Lower lobe of right lung (tissue), 2 donors: ENCODE measurements around the gene POLDIP3. TPM values are rescaled to one million over a fixed set of nuclear protein-coding genes. Genes with fewer than 3 reads are reported as not detected.
"Not testable (repeated sequence)": the region's sequence is repeated elsewhere in the genome, so short reads cannot be mapped to it uniquely, and the experiment has no call there.

Experiments
- ATAC-seq, 2 donors: fragments of 200-7000 bp; cut with Tn5 transposase; one replicate each; pipeline ENCODE4 v1.9.1; 2020 to 2022; ENCODE audit warnings: mild to moderate bottlenecking in 2 of 2, moderate library complexity in 2 of 2
- DNase-seq: peaks from one replicate; pipeline ENCODE4 v3.0.0-alpha.2; 2020
- H3K27ac ChIP-seq: fragments of 200-600 bp; one replicate; pipeline ENCODE4 v1.8.0; 2022
- H3K27me3 ChIP-seq: fragments of 200-600 bp; one replicate; pipeline ENCODE4 v1.8.0; 2022; ENCODE audit warnings: low read depth
- H3K36me3 ChIP-seq: fragments of 200-600 bp; one replicate; pipeline ENCODE4 v1.8.0; 2022; ENCODE audit warnings: mild to moderate bottlenecking
- H3K4me1 ChIP-seq: fragments of 200-600 bp; one replicate; pipeline ENCODE4 v1.8.0; 2022
- H3K4me3 ChIP-seq: fragments of 200-600 bp; one replicate; pipeline ENCODE4 v1.8.0; 2022; ENCODE audit warnings: mild to moderate bottlenecking
- H3K9me3 ChIP-seq: fragments of 200-600 bp; one replicate; pipeline ENCODE4 v1.8.0; 2022
- intact Hi-C: fragments of 100-400 bp; cut with DNase I; formaldehyde crosslinking; loops from one replicate; pipeline ENCODE4 v1.11.0; 2022
- total RNA-seq: library from RNA; stranded (reverse); fragmentation: NEBNext Ultra II Directional; extraction: Animal tissue kit (Norgen Biotek cat#: 25700); gene quantifications from one replicate; pipeline ENCODE4 v1.2.1, GENCODE V29; 2021
- TF ChIP-seq, protein P1 (sequence below): fragments of 200-600 bp; IDR thresholded peaks from one replicate; pipeline ENCODE4 v1.8.0; 2022; ENCODE audit warnings: antibody characterized with exemption, mild to moderate bottlenecking
- donor health status: DM: no; HTN: yes; CAD: no; lungs with severe emphysema.

The POLDIP3 gene
- total RNA-seq, 1 donor from 2014 or later = 75.0 TPM

GRCh38 chr22:42608136-42608822 lies 6.4 kb downstream of the POLDIP3 start:
- H3K27ac ChIP-seq = peak overlapping the region; percentile 72
- H3K4me3 ChIP-seq = no peak overlapping the region
- peaks cover 74% of the 10 kb centered on the region for H3K4me1 ChIP-seq

DNA sequence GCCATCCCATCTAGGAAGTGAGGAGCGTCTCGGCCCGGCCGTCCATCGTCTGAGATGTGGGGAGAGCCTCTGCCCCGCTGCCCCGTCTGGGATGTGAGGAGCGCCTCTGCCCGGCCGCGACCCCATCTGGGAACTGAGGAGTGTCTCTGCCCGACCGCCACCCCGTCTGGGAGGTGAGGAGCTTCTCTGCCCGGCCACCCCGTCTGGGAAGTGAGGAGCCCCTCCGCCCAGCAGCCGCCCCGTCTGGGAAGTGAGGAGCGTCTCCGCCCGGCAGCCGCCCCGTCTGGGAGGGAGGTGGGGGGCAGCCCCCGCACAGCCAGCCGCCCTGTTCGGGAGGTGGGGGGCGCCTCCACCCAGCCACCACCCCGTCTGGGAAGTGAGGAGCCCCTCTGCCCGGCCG lies 7.0 kb downstream of the POLDIP3 start:
- Histone ChIP-seq H3K4me1 (peaks cover 74% of the 10 kb centered on the region), H3K36me3 (peaks cover 42% of the 10 kb centered on the region)
- intact Hi-C loops, DNase-seq, H3K27ac ChIP-seq, ATAC-seq, H3K9me3 ChIP-seq, H3K27me3 ChIP-seq, H3K4me3 ChIP-seq: not testable (repeated sequence)

More at GRCh38 chr22:42608136-42608822, 6.4 kb downstream of the POLDIP3 start:
- ATAC-seq (no peak), DNase-seq (no peak)
- TF ChIP-seq, protein P1, sequence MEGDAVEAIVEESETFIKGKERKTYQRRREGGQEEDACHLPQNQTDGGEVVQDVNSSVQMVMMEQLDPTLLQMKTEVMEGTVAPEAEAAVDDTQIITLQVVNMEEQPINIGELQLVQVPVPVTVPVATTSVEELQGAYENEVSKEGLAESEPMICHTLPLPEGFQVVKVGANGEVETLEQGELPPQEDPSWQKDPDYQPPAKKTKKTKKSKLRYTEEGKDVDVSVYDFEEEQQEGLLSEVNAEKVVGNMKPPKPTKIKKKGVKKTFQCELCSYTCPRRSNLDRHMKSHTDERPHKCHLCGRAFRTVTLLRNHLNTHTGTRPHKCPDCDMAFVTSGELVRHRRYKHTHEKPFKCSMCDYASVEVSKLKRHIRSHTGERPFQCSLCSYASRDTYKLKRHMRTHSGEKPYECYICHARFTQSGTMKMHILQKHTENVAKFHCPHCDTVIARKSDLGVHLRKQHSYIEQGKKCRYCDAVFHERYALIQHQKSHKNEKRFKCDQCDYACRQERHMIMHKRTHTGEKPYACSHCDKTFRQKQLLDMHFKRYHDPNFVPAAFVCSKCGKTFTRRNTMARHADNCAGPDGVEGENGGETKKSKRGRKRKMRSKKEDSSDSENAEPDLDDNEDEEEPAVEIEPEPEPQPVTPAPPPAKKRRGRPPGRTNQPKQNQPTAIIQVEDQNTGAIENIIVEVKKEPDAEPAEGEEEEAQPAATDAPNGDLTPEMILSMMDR = no peak
- peaks cover 35% of the 10 kb centered on the region for H3K36me3 ChIP-seq
- intact Hi-C loops = no loop called here
- no peaks in the 10 kb centered on the region for H3K9me3 ChIP-seq
- H3K27me3 ChIP-seq = no peaks in the 10 kb centered on the region

GRCh38 chr22:42604403-42604802 lies 10.3 kb downstream of the POLDIP3 start:
- peak; percentile 79 to 81 for ATAC-seq
- Histone ChIP-seq H3K27ac (peak overlapping the region; percentile 49), H3K9me3 (no peaks in the 10 kb centered on the region), H3K27me3 (no peaks in the 10 kb centered on the region), H3K4me1 (peaks cover 57% of the 10 kb centered on the region), H3K4me3 (no peak overlapping the region), H3K36me3 (peaks cover 57% of the 10 kb centered on the region)
- DNase-seq = no peak
- TF ChIP-seq, protein P1 = no peak
- intact Hi-C loops = no loop called here

- DNase-seq = no peak
- TF ChIP-seq, protein P1 = no peak
- Histone ChIP-seq H3K4me3 (no peak overlapping the region), H3K27ac (peak overlapping the region; percentile 49), H3K9me3 (no peaks in the 10 kb centered on the region), H3K36me3 (peaks cover 65% of the 10 kb centered on the region), H3K27me3 (no peaks in the 10 kb centered on the region), H3K4me1 (peaks cover 47% of the 10 kb centered on the region)
- intact Hi-C loops = no loop called here
- ATAC-seq = peak; percentile 84 to 95
Measured at GRCh38 chr22:42603427-42603826, 11.3 kb downstream of the POLDIP3 start.

GRCh38 chr22:42602470-42602869 lies 12.2 kb downstream of the POLDIP3 start:
- no peaks in the 10 kb centered on the region for H3K27me3 ChIP-seq
- H3K4me1 ChIP-seq = peaks cover 46% of the 10 kb centered on the region
- peak overlapping the region; percentile 6 for H3K27ac ChIP-seq
- H3K4me3 ChIP-seq = no peak overlapping the region
- DNase-seq = no peak
- peaks cover 74% of the 10 kb centered on the region for H3K36me3 ChIP-seq
- intact Hi-C loops = no loop called here
- TF ChIP-seq, protein P1 = no peak
- no peaks in the 10 kb centered on the region for H3K9me3 ChIP-seq
- peak in 1 of 2 donors; percentile 45 for ATAC-seq

DNA sequence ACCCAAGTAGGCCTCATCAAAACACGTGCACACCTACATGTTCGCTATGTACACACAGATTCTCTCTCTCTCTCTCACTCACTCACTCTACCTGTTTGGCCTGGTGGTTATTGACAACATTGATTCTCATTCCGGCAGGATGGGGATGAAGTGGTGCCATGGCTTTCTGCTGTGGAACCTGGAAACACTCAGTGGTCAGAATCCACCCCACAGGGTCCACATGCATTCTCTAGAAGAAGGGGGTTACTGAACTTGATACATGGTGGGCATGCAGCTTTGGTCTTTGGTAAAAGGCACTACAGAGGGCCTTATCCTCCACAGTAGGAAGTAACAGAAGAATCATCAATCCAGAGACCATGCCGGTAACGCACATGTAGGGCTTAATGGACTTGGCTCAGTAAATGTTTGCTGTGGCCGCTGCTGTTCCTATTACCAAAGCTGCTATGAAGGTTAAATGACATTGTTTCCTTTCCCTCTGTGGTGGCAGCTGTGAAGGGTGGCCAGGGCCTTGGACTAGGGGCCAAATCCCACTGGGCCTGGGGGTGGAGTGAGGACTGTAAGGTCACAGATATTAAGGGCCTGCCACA lies 12.7 kb downstream of the POLDIP3 start:
- H3K27ac ChIP-seq = peak overlapping the region; percentile 6

More for the DNA sequence above, 12.7 kb downstream of the POLDIP3 start:
- DNase-seq (no peak), ATAC-seq (no peak)
- no peaks in the 10 kb centered on the region for H3K9me3 ChIP-seq
- TF ChIP-seq, protein P1 = no peak
- H3K4me1 ChIP-seq = peaks cover 46% of the 10 kb centered on the region
- H3K4me3 ChIP-seq = no peak overlapping the region
- peaks cover 79% of the 10 kb centered on the region for H3K36me3 ChIP-seq
- intact Hi-C loops = no loop called here
- no peaks in the 10 kb centered on the region for H3K27me3 ChIP-seq
